ENCODE measurements around the gene ZNF600.

DNA sequence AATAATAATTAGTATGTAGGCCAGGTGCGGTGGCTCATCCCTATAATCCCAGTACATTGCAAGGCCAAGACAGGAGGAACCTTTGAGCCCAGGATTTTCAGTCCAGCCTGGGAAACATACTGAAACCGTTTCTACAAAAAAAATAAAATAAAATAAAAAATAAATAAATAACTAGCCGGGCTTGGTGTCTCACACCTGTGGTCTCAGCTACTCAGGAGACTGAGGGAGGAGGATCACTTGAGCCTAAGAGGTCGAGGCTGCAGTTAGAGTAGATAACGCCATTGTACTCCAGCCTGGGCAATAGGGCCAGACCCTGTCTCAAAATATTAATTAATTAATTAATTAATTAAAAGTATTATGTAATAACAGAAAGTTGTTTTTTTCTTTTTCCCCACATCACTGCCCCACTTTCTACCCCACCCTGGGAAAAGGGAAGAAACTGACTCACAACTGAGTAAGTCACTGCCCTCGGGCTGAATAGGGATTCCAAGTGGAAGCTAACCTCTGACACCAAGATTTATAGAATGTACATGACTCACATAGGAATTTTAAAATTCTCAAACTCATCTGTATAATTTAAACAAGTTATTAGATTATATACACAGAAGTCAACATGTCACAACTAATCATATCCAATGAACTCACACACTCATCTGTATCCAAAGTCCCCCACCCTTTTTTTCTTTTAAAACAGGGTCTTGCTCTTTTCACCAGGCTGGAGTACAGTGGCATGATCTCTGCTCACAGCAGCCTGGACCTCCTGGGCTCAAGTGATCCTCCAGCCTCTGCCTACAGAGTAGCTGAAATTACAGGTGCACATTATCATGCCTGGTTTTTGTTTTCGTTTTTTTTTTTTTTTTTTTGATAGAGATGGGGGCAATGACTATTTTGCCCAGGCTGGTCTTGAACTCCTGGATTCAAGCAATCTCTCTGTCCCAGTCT is 64.3 kb downstream of the ZNF600 start:
- TF ChIP-seq, protein P1, sequence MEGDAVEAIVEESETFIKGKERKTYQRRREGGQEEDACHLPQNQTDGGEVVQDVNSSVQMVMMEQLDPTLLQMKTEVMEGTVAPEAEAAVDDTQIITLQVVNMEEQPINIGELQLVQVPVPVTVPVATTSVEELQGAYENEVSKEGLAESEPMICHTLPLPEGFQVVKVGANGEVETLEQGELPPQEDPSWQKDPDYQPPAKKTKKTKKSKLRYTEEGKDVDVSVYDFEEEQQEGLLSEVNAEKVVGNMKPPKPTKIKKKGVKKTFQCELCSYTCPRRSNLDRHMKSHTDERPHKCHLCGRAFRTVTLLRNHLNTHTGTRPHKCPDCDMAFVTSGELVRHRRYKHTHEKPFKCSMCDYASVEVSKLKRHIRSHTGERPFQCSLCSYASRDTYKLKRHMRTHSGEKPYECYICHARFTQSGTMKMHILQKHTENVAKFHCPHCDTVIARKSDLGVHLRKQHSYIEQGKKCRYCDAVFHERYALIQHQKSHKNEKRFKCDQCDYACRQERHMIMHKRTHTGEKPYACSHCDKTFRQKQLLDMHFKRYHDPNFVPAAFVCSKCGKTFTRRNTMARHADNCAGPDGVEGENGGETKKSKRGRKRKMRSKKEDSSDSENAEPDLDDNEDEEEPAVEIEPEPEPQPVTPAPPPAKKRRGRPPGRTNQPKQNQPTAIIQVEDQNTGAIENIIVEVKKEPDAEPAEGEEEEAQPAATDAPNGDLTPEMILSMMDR (IDR thresholded peaks at IDR 0.05; ENCODE audit: insufficient read depth, low read depth, low read length) = no peak
- TF ChIP-seq EZH2 (IDR thresholded peaks at IDR 0.05; ENCODE audit: insufficient read depth, low read length) = no peak

All from astrocyte (in vitro differentiated cells and primary cell).